Karpas-422 (cell line): ENCODE measurements around the gene CEP120. TPM values are rescaled to one million over a fixed set of nuclear protein-coding genes. Genes with fewer than 3 reads are reported as not detected.
"Not testable (repeated sequence)": the region's sequence is repeated elsewhere in the genome, so short reads cannot be mapped to it uniquely, and the experiment has no call there.

Experiments used
- DNase-seq: peaks from one replicate; pipeline ENCODE4 v3.0.0-alpha.2; 2015
- H2AFZ ChIP-seq: fragments of 200-600 bp; sonication (generic); 2 replicates; pipeline ENCODE4 v1.6.1; 2014; ENCODE audit warnings: antibody characterized with exemption, low read length, mixed read lengths
- H3K27ac ChIP-seq: fragments of 200-600 bp; sonication (generic); 2 replicates; pipeline ENCODE4 v1.5.1; 2014; ENCODE audit warnings: mild to moderate bottlenecking, low read length, moderate library complexity
- H3K27me3 ChIP-seq: fragments of 200-600 bp; sonication (generic); 2 replicates; pipeline ENCODE4 v1.6.1; 2014; ENCODE audit warnings: low read length, mixed read lengths
- H3K36me3 ChIP-seq: fragments of 200-600 bp; sonication (generic); 2 replicates; pipeline ENCODE4 v1.6.1; 2014; ENCODE audit warnings: low read length, mixed read lengths; ENCODE audit not compliant: insufficient read depth
- H3K4me1 ChIP-seq: fragments of 200-600 bp; sonication (generic); 2 replicates; pipeline ENCODE4 v1.6.1; 2014; ENCODE audit warnings: mild to moderate bottlenecking, low read length, mixed read lengths
- H3K4me2 ChIP-seq: fragments of 200-600 bp; sonication (generic); 2 replicates; pipeline ENCODE4 v1.6.1; 2014; ENCODE audit warnings: low read length, low read depth, mild to moderate bottlenecking; ENCODE audit not compliant: poor library complexity, severe bottlenecking
- H3K4me3 ChIP-seq: fragments of 200-600 bp; sonication (generic); 2 replicates; pipeline ENCODE4 v1.5.1; 2014; ENCODE audit warnings: mild to moderate bottlenecking, antibody characterized with exemption, low read length, mixed read lengths
- H3K79me2 ChIP-seq: fragments of 200-600 bp; sonication (generic); 2 replicates; pipeline ENCODE4 v1.6.1; 2014; ENCODE audit warnings: mild to moderate bottlenecking, low read length, mixed read lengths
- H3K9ac ChIP-seq: fragments of 200-600 bp; sonication (generic); 2 replicates; pipeline ENCODE4 v1.6.0; 2014; ENCODE audit warnings: low read length
- H3K9me2 ChIP-seq: fragments of 200-600 bp; sonication (generic), shearing (Covaris generic); replicated peaks from 2 replicates; pipeline ENCODE4 v1.6.0; 2014; ENCODE audit warnings: mild to moderate bottlenecking, low read length, moderate library complexity; ENCODE audit not compliant: insufficient read depth
- H3K9me3 ChIP-seq: fragments of 300-700, 200-600 bp; sonication (generic); 2 replicates; pipeline ENCODE4 v1.6.1; 2014; ENCODE audit warnings: low read length, mixed read lengths
- H4K20me1 ChIP-seq: fragments of 200-600 bp; sonication (generic); 2 replicates; pipeline ENCODE4 v1.6.1; 2014; ENCODE audit warnings: mild to moderate bottlenecking, antibody characterized with exemption, low read length, low read depth; ENCODE audit not compliant: insufficient read depth
- total RNA-seq: library from RNA; depleted of rRNA; stranded (reverse); fragments of >200 nt; shearing (Covaris generic); gene quantifications from 2 replicates; pipeline ENCODE4 v1.2.3, GENCODE V29; 2014; ENCODE audit warnings: low replicate concordance

The CEP120 gene
- total RNA-seq, 1 experiment from 2014 or later = 48.9 TPM

DNA sequence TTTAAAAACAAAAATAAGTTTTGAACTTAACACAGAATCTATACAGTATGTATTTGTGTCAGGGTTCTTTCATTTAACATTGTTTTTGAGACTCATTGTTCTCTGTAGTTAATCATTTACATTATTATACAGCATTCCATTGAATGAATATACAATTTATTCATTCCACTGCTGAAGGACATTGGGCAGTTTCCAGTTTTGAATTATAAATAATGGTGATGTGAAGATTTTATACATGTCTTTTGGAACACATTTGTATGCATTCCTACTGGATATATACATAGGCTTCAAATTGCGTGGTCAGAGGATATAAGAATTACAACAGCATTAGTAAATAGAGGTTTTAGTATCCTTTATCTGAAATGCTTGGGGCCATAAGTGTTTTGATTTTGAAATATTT, 72.0 kb downstream of the CEP120 start:
- no peak for DNase-seq
- Histone ChIP-seq H3K4me1 (no peaks in the 10 kb centered on the region), H3K36me3 (no peaks in the 10 kb centered on the region), H3K27ac (no peak overlapping the region), H3K9me3 (no peaks in the 10 kb centered on the region), H3K9ac (no peak overlapping the region), H2AFZ (no peak overlapping the region), H4K20me1 (no peaks in the 10 kb centered on the region), H3K9me2 (no peaks in the 10 kb centered on the region), H3K4me3 (no peak overlapping the region), H3K4me2 (no peak overlapping the region), H3K27me3 (no peaks in the 10 kb centered on the region), H3K79me2 (no peaks in the 10 kb centered on the region)

DNA sequence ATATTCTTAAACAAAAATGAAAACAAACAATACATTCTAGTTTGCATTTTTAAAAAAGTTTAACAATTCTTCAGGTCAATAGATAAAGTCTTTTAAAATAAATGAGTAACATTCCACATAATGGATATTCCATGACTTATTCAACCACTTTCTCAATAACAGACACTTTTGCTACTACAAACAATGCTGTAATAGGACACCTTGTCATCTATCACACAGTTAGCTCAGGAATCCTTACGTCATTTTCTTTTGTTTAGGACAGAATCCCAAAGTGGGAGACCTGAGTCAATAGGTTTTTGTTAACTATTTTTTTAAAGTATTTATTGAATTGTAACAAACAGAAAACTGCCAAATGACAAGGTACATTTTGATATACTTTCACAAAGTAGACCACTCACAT, 72.5 kb downstream of the CEP120 start:
- H3K9me3 ChIP-seq = no peaks in the 10 kb centered on the region
- no peaks in the 10 kb centered on the region for H3K9me2 ChIP-seq
- DNase-seq = no peak
- H3K27ac ChIP-seq = no peak overlapping the region
- no peaks in the 10 kb centered on the region for H3K79me2 ChIP-seq
- H4K20me1 ChIP-seq = no peaks in the 10 kb centered on the region
- no peak overlapping the region for H3K9ac ChIP-seq
- H3K4me2 ChIP-seq = no peak overlapping the region
- H2AFZ ChIP-seq = no peak overlapping the region
- no peak overlapping the region for H3K4me3 ChIP-seq
- H3K27me3 ChIP-seq = no peaks in the 10 kb centered on the region
- no peaks in the 10 kb centered on the region for H3K4me1 ChIP-seq
- H3K36me3 ChIP-seq = no peaks in the 10 kb centered on the region

DNA sequence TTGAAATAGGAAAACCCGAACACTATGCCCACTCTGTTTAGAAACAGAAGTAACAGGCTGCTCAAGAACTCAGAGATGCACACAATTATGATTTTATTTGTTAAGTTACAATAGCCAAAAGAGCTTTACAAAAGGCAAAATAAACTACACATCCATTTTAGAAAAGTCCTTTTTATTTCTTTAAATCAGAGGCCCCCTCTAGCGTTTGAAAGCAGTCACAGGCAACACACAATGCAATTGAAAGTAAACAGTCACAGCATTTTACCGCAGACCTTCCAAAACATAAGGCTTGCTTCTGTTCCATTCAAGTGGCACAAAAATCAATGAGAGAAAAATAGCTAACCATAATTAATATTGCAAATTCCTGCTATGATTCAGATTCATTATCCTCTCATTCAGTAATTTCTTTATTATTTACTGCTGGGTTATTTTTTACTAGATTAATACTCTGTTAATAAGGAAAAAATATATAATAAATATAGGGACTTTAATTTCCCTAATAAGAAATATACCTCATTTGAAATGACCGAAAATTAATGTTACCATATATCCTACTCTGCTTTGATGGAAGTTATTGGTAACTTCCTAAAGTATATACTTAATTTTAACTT, 78.3 kb downstream of the CEP120 start:
- Histone ChIP-seq H3K27me3 (no peaks in the 10 kb centered on the region), H3K79me2 (no peaks in the 10 kb centered on the region), H3K4me3 (no peak overlapping the region), H4K20me1 (no peaks in the 10 kb centered on the region), H3K9me3 (no peaks in the 10 kb centered on the region), H3K9me2 (no peaks in the 10 kb centered on the region), H3K9ac (no peak overlapping the region), H2AFZ (no peak overlapping the region), H3K4me1 (no peaks in the 10 kb centered on the region), H3K36me3 (no peaks in the 10 kb centered on the region), H3K4me2 (no peak overlapping the region), H3K27ac (no peak overlapping the region)
- DNase-seq = no peak

GRCh38 chr5:123340928-123341327, 82.3 kb downstream of the CEP120 start:
- Histone ChIP-seq H3K27ac (no peak overlapping the region), H3K27me3 (no peaks in the 10 kb centered on the region), H3K4me1 (no peaks in the 10 kb centered on the region), H3K9me2 (no peaks in the 10 kb centered on the region), H3K36me3 (no peaks in the 10 kb centered on the region), H3K79me2 (no peaks in the 10 kb centered on the region), H3K9me3 (no peaks in the 10 kb centered on the region), H2AFZ (no peak overlapping the region), H3K9ac (no peak overlapping the region), H4K20me1 (no peaks in the 10 kb centered on the region), H3K4me2 (no peak overlapping the region), H3K4me3 (no peak overlapping the region)
- no peak for DNase-seq

GRCh38 chr5:123308377-123308776, 114.8 kb downstream of the CEP120 start:
- not testable (repeated sequence) for H3K9me3 ChIP-seq, H3K79me2 ChIP-seq, H3K27me3 ChIP-seq, H3K4me1 ChIP-seq, H3K27ac ChIP-seq, H3K36me3 ChIP-seq, DNase-seq, H3K4me2 ChIP-seq, H3K9ac ChIP-seq, H3K9me2 ChIP-seq, H4K20me1 ChIP-seq, H2AFZ ChIP-seq, H3K4me3 ChIP-seq

- Histone ChIP-seq H3K27me3 (no peaks in the 10 kb centered on the region), H3K4me1 (no peaks in the 10 kb centered on the region), H3K9me3 (no peaks in the 10 kb centered on the region), H3K9me2 (no peaks in the 10 kb centered on the region), H4K20me1 (no peaks in the 10 kb centered on the region), H3K27ac (no peak overlapping the region), H3K4me3 (no peak overlapping the region), H3K36me3 (no peaks in the 10 kb centered on the region), H2AFZ (no peak overlapping the region), H3K79me2 (no peaks in the 10 kb centered on the region), H3K9ac (no peak overlapping the region), H3K4me2 (no peak overlapping the region)
- DNase-seq = no peak
These were observed 117.5 kb downstream of the CEP120 start for GRCh38 chr5:123305751-123306150.

DNA sequence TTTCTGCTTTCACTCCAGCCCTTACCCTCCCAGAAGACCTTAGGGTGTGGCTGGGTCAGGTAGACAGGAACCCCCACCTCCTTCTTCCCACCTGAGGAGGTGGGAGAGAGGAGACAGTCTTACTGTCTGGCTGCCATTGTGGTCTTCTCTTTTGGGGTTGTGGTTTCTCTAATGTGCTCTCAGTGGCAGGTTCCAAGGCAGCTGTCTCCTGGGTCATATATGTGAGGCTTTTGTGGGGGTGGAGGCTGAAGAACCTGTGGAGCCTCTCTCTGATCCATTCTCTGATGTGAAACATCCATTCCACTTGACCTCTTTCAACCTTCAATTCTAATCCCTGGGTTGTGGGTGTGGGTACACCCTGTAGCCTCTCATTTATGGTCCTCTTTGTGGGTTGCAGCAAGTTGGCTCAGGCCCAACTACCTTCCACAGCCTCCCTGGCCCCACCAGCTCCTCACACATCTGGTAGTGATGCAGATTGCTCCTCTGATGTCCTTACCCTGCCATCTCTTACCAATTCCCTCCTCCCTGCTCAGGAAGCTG, 118.4 kb downstream of the CEP120 start:
- H3K9me3 ChIP-seq = no peaks in the 10 kb centered on the region
- H3K27ac ChIP-seq = no peak overlapping the region
- H3K4me3 ChIP-seq = no peak overlapping the region

DNA sequence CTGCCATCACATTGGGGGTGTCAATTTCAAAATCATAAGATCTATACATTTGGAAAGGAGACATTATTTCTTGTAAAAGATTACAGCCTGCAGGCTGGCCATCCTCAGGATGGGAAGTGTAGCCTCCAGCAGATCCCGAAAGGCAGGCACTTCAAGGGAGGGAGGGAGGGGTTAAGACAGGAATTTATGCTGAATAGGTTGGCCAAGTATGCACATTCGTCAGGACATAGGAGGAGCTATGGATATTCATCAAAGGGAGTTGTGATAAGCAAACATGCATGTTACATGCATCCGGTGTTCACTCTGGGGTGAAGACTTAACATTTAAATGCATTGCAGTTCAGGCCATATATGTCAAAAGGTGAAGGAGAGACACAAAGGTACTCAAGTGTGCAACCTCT, 119.4 kb downstream of the CEP120 start:
- Histone ChIP-seq H3K9me3 (no peaks in the 10 kb centered on the region), H3K4me3 (no peak overlapping the region), H3K9me2 (no peaks in the 10 kb centered on the region), H3K4me1 (no peaks in the 10 kb centered on the region), H3K36me3 (no peaks in the 10 kb centered on the region), H3K27ac (no peak overlapping the region), H3K4me2 (no peak overlapping the region), H2AFZ (no peak overlapping the region), H3K9ac (no peak overlapping the region), H3K27me3 (no peaks in the 10 kb centered on the region; the same call in 1 of the 2 replicates), H3K79me2 (no peaks in the 10 kb centered on the region), H4K20me1 (no peaks in the 10 kb centered on the region)
- no peak for DNase-seq

More for the DNA sequence above, 118.4 kb downstream of the CEP120 start:
- Histone ChIP-seq H4K20me1 (no peaks in the 10 kb centered on the region), H3K27me3 (no peaks in the 10 kb centered on the region; the same call in 1 of the 2 replicates), H3K36me3 (no peaks in the 10 kb centered on the region), H3K79me2 (no peaks in the 10 kb centered on the region), H3K4me2 (no peak overlapping the region), H3K4me1 (no peaks in the 10 kb centered on the region), H3K9me2 (no peaks in the 10 kb centered on the region), H3K9ac (no peak overlapping the region), H2AFZ (no peak overlapping the region)
- no peak for DNase-seq
